Endothelial cell of umbilical vein (primary cell): Measurements from ENCODE around the gene C2orf81. TPM values are rescaled to one million over a fixed set of nuclear protein-coding genes. Genes with fewer than 3 reads are reported as not detected.

Source experiments
- BruUV-seq: library from RNA; stranded (reverse); fragments of 400-500 nt; replicated peaks from 2 replicates; lab custom pipeline; 2021; lab: Mats Ljungman, UMichigan
- CTCF ChIA-PET: fragments of 300-600, 350-600 bp; sonication (Branson Sonifier 250); formaldehyde crosslinking; loops from one replicate; lab custom pipeline; 2021; ENCODE audit warnings: antibody characterized with exemption, inconsistent platforms; lab: Charles Lee
- POLR2A ChIA-PET: fragments of 300-600, 350-600 bp; sonication (Branson Sonifier 250); formaldehyde crosslinking; loops from one replicate; lab custom pipeline; 2021; ENCODE audit warnings: antibody characterized with exemption, inconsistent platforms; lab: Charles Lee
- DNase-seq: peaks from one replicate; pipeline ENCODE4 v3.0.0-alpha.2; 2011; ENCODE audit warnings: low read depth, low spot score
- FAIRE-seq: peaks from 2 replicates; lab custom pipeline; 2011; peaks lifted over from hg19 to GRCh38; lab: Jason Lieb, UNC
- H2AFZ ChIP-seq: 2 replicates; pipeline ENCODE4 v1.6.0; 2012; ENCODE audit warnings: low read depth, low read length, control low read depth, inconsistent platforms
- H3K27ac ChIP-seq: 2 replicates; pipeline ENCODE4 v1.5.1; 2011; ENCODE audit warnings: low read depth, mild to moderate bottlenecking, control low read depth, low read length, moderate library complexity; ENCODE audit not compliant: insufficient read depth
- H3K27me3 ChIP-seq, 2 experiments: 2 replicates each; pipeline versions ENCODE4 v1.6.0 to v1.6.1; 2011; ENCODE audit warnings: low read length in 2 of 2, mixed read lengths in 1 of 2; ENCODE audit not compliant: control insufficient read depth in 2 of 2, insufficient read depth in 2 of 2
- H3K36me3 ChIP-seq, 2 experiments: 2 replicates in 1 of 2; 3 replicates in 1 of 2; pipeline ENCODE4 v1.5.1; 2011; ENCODE audit warnings: low read length in 2 of 2, mild to moderate bottlenecking in 1 of 2, moderate library complexity in 1 of 2; ENCODE audit not compliant: control insufficient read depth in 2 of 2, insufficient read depth in 2 of 2; ENCODE audit errors: extremely low read depth in 1 of 2
- H3K4me1 ChIP-seq: 3 replicates; pipeline ENCODE4 v1.5.1; 2011; ENCODE audit warnings: mild to moderate bottlenecking, low read length; ENCODE audit not compliant: control insufficient read depth, insufficient read depth; ENCODE audit errors: extremely low read depth
- H3K4me2 ChIP-seq: 2 replicates; pipeline ENCODE4 v1.6.1; 2011; ENCODE audit warnings: low read length, control low read depth, mixed read lengths; ENCODE audit not compliant: insufficient read depth
- H3K4me3 ChIP-seq, 3 experiments: fragments of 200-600 bp in 1 of 3; sonication (generic), shearing (Covaris generic) in 1 of 3; replicated peaks in 1 of 3; 2 replicates each; pipeline ENCODE4 v1.5.1; 2011 to 2016; ENCODE audit warnings: control low read depth in 3 of 3, low read length in 3 of 3, mild to moderate bottlenecking in 2 of 3, inconsistent platforms in 1 of 3, low read depth in 1 of 3, moderate library complexity in 1 of 3; ENCODE audit not compliant: insufficient read depth in 1 of 3
- H3K79me2 ChIP-seq: 2 replicates; pipeline ENCODE4 v1.6.0; 2012; ENCODE audit warnings: low read length, inconsistent platforms; ENCODE audit not compliant: control insufficient read depth, insufficient read depth
- H3K9ac ChIP-seq: replicated peaks from 2 replicates; pipeline ENCODE3; 2011; ENCODE audit warnings: low read length, control low read depth; ENCODE audit not compliant: insufficient read depth; ENCODE audit errors: extremely low read depth
- H3K9me1 ChIP-seq: replicated peaks from 3 replicates; pipeline ENCODE4 v1.6.0; 2011; ENCODE audit warnings: mild to moderate bottlenecking, low read length; ENCODE audit not compliant: control insufficient read depth, insufficient read depth; ENCODE audit errors: extremely low read depth
- H3K9me3 ChIP-seq: replicated peaks from 2 replicates; pipeline ENCODE4 v1.5.1; 2012; ENCODE audit warnings: low read length, inconsistent platforms; ENCODE audit not compliant: control insufficient read depth, insufficient read depth
- H4K20me1 ChIP-seq: replicated peaks from 2 replicates; pipeline ENCODE3; 2011; ENCODE audit warnings: mild to moderate bottlenecking, low read length; ENCODE audit not compliant: control insufficient read depth, insufficient read depth; ENCODE audit errors: extremely low read depth
- FOS ChIP-seq: IDR thresholded peaks from 2 replicates; pipeline ENCODE4 v1.6.1; 2011; ENCODE audit warnings: mild to moderate bottlenecking, low read length, moderate library complexity, borderline replicate concordance; ENCODE audit not compliant: insufficient read depth
- GATA2 ChIP-seq: IDR thresholded peaks from 2 replicates; pipeline ENCODE4 v1.7.0; 2011; ENCODE audit warnings: low read depth, mild to moderate bottlenecking, moderate library complexity, mixed read lengths, low read length; ENCODE audit not compliant: insufficient read length, insufficient read depth
- JUN ChIP-seq: IDR thresholded peaks from 2 replicates; pipeline ENCODE4 v1.6.1; 2011; ENCODE audit warnings: borderline replicate concordance, low read depth; ENCODE audit not compliant: insufficient read length, insufficient read depth
- MYC ChIP-seq: IDR thresholded peaks from one replicate; pipeline ENCODE4 v1.6.1; 2011; ENCODE audit warnings: mild to moderate bottlenecking, low read depth, low read length
- POLR2A ChIP-seq: IDR thresholded peaks from 2 replicates; pipeline ENCODE4 v1.6.1; 2012; ENCODE audit warnings: low read depth, mild to moderate bottlenecking, control low read depth, low read length
- POLR2AphosphoS5 ChIP-seq: IDR thresholded peaks from 2 replicates; pipeline ENCODE4 v1.6.1; 2012; ENCODE audit warnings: low read depth, mild to moderate bottlenecking, control low read depth, low read length, moderate library complexity; ENCODE audit not compliant: insufficient read depth
- dilution Hi-C: fragments of 300-500 bp; cut with MboI; formaldehyde crosslinking; loops from one replicate; pipeline ENCODE4 v1.15.0; 2019; ENCODE audit warnings: low sequenced_read_pairs; ENCODE audit not compliant: extremely low pct_ligation_motif_present
- intact Hi-C: fragments of 100-400 bp; cut with micrococcal nuclease; formaldehyde crosslinking; loops from one replicate; pipeline ENCODE4 v1.10.0; 2022
- polyA plus RNA-seq, 4 experiments: library from polyadenylated mRNA; depleted of rRNA in 3 of 4; stranded (reverse) in 3 of 4; unstranded in 1 of 4; fragments of >200 nt; gene quantifications; 2 replicates each; pipeline versions ENCODE4 v1.2.1 to v1.2.3, GENCODE V29; 2011 to 2012; ENCODE audit warnings: missing spikeins in 1 of 4
- total RNA-seq: library from RNA; stranded (reverse); gene quantifications from 2 replicates; pipeline ENCODE4 v1.2.3, GENCODE V29; 2021
- TF ChIP-seq, protein P1 (sequence below), 2 donors: IDR thresholded peaks; 1 replicate in 1 of 2; 2 replicates in 1 of 2; pipeline ENCODE4 v1.5.1; 2011; ENCODE audit warnings: low read length in 2 of 2, mild to moderate bottlenecking in 2 of 2, moderate library complexity in 2 of 2, control low read depth in 1 of 2, inconsistent platforms in 1 of 2, low read depth in 1 of 2; ENCODE audit not compliant: insufficient read depth in 1 of 2; ENCODE audit errors: extremely low read depth in 1 of 2

Gene C2orf81
- total and polyA plus RNA-seq, 2 donors (not counting 3 experiments of a cell fraction or from before 2014, with no cell fraction given) = 0.17 to 0.71 TPM

DNA sequence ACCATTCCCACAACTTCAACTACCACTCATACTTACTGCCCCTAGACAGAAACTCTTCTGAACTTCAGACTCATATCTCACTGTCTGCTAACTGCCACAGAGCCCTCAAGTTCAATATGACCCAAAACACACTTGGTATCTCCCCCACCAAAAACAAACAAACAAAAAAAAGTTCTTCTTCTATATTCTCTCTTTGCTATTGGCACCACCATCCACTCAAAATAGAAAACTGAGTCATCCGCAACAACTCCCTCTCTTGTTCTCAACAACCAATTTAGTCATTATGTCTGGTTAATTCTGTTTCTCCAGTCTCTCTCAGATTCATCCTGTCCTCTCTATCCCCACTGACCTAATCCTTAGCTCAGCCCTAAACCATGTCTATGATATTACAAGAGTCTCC is 34.1 kb downstream of the C2orf81 start:
- no peaks in the 10 kb centered on the region for H3K9me3 ChIP-seq
- intact Hi-C loops (no loop called here), dilution Hi-C loops (no loop called here)
- H3K27ac ChIP-seq = no peak overlapping the region
- ChIA-PET CTCF (no interaction called here), POLR2A (no interaction called here)
- DNase-seq (no peak), FAIRE-seq (no peak)
- H3K4me3 ChIP-seq = no peak overlapping the region
- TF ChIP-seq POLR2A (no peak), FOS (no peak), GATA2 (no peak), JUN (no peak), POLR2AphosphoS5 (no peak), MYC (no peak)
- TF ChIP-seq, protein P1, sequence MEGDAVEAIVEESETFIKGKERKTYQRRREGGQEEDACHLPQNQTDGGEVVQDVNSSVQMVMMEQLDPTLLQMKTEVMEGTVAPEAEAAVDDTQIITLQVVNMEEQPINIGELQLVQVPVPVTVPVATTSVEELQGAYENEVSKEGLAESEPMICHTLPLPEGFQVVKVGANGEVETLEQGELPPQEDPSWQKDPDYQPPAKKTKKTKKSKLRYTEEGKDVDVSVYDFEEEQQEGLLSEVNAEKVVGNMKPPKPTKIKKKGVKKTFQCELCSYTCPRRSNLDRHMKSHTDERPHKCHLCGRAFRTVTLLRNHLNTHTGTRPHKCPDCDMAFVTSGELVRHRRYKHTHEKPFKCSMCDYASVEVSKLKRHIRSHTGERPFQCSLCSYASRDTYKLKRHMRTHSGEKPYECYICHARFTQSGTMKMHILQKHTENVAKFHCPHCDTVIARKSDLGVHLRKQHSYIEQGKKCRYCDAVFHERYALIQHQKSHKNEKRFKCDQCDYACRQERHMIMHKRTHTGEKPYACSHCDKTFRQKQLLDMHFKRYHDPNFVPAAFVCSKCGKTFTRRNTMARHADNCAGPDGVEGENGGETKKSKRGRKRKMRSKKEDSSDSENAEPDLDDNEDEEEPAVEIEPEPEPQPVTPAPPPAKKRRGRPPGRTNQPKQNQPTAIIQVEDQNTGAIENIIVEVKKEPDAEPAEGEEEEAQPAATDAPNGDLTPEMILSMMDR (IDR thresholded peaks at IDR 0.05; ENCODE audit: extremely low read depth in 1 of 2, insufficient read depth in 1 of 2, low read depth in 1 of 2, low read length in 2 of 2) = no peak
- peaks cover 63% of the 10 kb centered on the region for H3K79me2 ChIP-seq
- no peaks in the 10 kb centered on the region for H3K9me1 ChIP-seq
- H3K9ac ChIP-seq = no peak overlapping the region
- H2AFZ ChIP-seq = no peak overlapping the region
- peaks cover 3% of the 10 kb centered on the region for H4K20me1 ChIP-seq
- no peak overlapping the region for H3K4me2 ChIP-seq
- no peaks in the 10 kb centered on the region for H3K27me3 ChIP-seq
- peaks cover 0 to 2% of the 10 kb centered on the region in 2 experiments for H3K36me3 ChIP-seq
- peaks cover 17% of the 10 kb centered on the region for H3K4me1 ChIP-seq
- no TSS peak for BruUV-seq
